Measurements from ENCODE around the gene SECISBP2. TPM values are rescaled to one million over a fixed set of nuclear protein-coding genes. Genes with fewer than 3 reads are reported as not detected.

The SECISBP2 gene
- polyA plus RNA-seq, 1 of the 3 experiments (the other 2 are of a cell fraction), result 21.2 TPM

- H3K4me1 ChIP-seq (ENCODE audit: control insufficient read depth in 1 of 2, insufficient read depth in 2 of 2, low read depth in 1 of 2, low read length in 1 of 2), result peaks cover 6 to 16% of the 10 kb centered on the region in 2 experiments; a peak in 3 of 4 replicates
- no peak for DNase-seq
- peak overlapping the region; percentile 89; the same call in 1 of the 2 replicates for H3K4me2 ChIP-seq
- no peaks in the 10 kb centered on the region for H3K27me3 ChIP-seq (ENCODE audit: insufficient read depth)
- H4K20me1 ChIP-seq (ENCODE audit: insufficient read depth), result peaks cover 20% of the 10 kb centered on the region; the same call in 1 of the 2 replicates
- peaks cover 12% of the 10 kb centered on the region for H3F3A ChIP-seq (replicated peaks; ENCODE audit: insufficient read depth)
- 0 out of 2 replicates have a peak overlapping the region, but pooled peaks have one; percentile 98 for H3K9ac ChIP-seq
- no peaks in the 10 kb centered on the region for H3K9me3 ChIP-seq
- TF ChIP-seq FOSL2 (IDR thresholded peaks at IDR 0.05; ENCODE audit: borderline replicate concordance, low read depth) (no peak), FOXJ3 (CRISPR knock-in tag; IDR thresholded peaks at IDR 0.05) (no peak), YY1 (IDR thresholded peaks at IDR 0.05; ENCODE audit: low read depth) (no peak), RCOR1 (IDR thresholded peaks at IDR 0.05; ENCODE audit: low read length) (no peak), EP300 (IDR thresholded peaks at IDR 0.05; ENCODE audit: borderline replicate concordance in 1 of 2, low read depth in 1 of 2, low read length in 1 of 2) (no peak), SIN3A (IDR thresholded peaks at IDR 0.05; ENCODE audit: borderline replicate concordance, low read depth, low read length) (no peak)
- H3K27ac ChIP-seq (ENCODE audit: low read depth in 2 of 2, low read length in 1 of 2), result 0 out of 4 replicates have a peak overlapping the region, but pooled peaks of 1 of the 2 experiments have one; percentile 96
- POLR2A ChIA-PET, result no interaction called here
- H2AFZ ChIP-seq (ENCODE audit: low read depth), result no peak overlapping the region
- WGBS (ENCODE audit: low lambda C conversion rate), result 89% methylated on average over 6 of the region's 6 CpGs
- peaks cover 2 to 3% of the 10 kb centered on the region in 2 experiments for H3K36me3 ChIP-seq (replicated peaks in 1 of 2; ENCODE audit: control insufficient read depth in 1 of 2, insufficient read depth in 2 of 2, low read length in 1 of 2)
- CTCF ChIA-PET, result interaction anchor here (0.6 kb wide), 1 partner anchor 15 kb away, joined by 3 read pairs; no protein-coding TSS in a partner anchor
- no peaks in the 10 kb centered on the region for H3K9me2 ChIP-seq
- peaks cover 41% of the 10 kb centered on the region for H3K79me2 ChIP-seq (ENCODE audit: insufficient read depth)
- H3K4me3 ChIP-seq (ENCODE audit: low read depth in 2 of 2, low read length in 1 of 2), result no peak overlapping the region; a peak in 1 of 4 replicates
Measured at GRCh38 chr9:89309166-89309565, 9.1 kb upstream of the SECISBP2 start.

DNA sequence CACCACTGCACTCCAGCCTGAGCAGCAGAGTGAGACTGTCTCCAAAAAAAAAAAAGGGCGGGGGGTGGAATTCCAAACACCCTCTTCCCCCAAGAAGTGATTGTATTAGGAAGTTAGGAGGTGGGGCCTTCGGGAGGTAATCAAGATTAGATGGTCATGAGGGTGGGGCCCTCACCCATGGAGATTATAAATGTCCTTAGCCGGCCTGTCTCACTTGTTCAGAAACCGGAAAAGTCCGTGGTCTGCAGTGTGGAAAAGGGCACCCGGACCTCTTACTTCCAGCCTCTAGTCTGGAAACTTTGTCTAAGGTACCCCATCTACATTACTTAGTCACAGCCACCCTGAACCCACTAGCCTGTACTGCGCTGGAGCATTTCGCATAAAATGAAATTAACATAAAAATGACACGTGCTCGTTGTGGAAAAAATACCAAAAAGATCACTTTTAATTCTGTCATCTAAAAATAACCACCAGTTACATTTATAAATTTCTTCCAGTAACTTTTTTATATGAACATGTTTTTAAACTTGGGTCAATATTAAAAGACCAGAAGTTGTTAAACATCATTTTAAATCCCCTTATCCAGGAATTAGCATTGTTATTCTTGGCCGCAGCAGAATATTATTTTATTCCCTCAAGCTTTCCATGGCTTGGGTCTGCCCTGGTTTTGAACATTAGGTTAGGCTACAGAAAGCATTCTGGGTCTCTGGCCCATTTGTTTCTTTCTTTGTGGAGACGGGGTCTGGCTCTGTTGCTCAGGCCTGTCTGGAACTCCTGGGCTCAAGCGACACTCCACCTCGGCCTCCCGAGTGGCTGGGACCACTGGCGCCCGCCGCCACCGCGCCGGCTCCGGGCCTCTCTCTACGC, 8.5 kb upstream of the SECISBP2 start:
- peaks cover 6 to 16% of the 10 kb centered on the region in 2 experiments; a peak in 3 of 4 replicates for H3K4me1 ChIP-seq (ENCODE audit: control insufficient read depth in 1 of 2, insufficient read depth in 2 of 2, low read depth in 1 of 2, low read length in 1 of 2)
- 45% methylated on average over 12 of the region's 23 CpGs for WGBS (ENCODE audit: low lambda C conversion rate)
- DNase-seq, result peak; percentile 11
- ChIA-PET POLR2A (interaction anchor here (0.7 to 1.2 kb wide), 8 partner anchors 9 to 239 kb away, joined by 3 to 10 read pairs (median 3); partner anchors contain the start of genes SECISBP2 and SHC3), CTCF (interaction anchor here (0.6 to 1.2 kb wide), 4 partner anchors 9 to 134 kb away, joined by 3 to 5 read pairs (median 3); partner anchors contain the start of gene SECISBP2)
- H3K4me2 ChIP-seq, result peak overlapping the region; percentile 89
- peak overlapping the region; percentile 98 for H3K9ac ChIP-seq
- peak overlapping the region; percentile 96 to 98 for H3K27ac ChIP-seq (ENCODE audit: low read depth in 2 of 2, low read length in 1 of 2)
- no peaks in the 10 kb centered on the region for H3K9me2 ChIP-seq
- H3K4me3 ChIP-seq (ENCODE audit: low read depth in 2 of 2, low read length in 1 of 2), result peak overlapping the region; percentile 69 to 82
- peaks cover 26% of the 10 kb centered on the region; the same call in 1 of the 2 replicates for H4K20me1 ChIP-seq (ENCODE audit: insufficient read depth)
- no peaks in the 10 kb centered on the region for H3K27me3 ChIP-seq (ENCODE audit: insufficient read depth)
- peaks cover 3 to 8% of the 10 kb centered on the region in 2 experiments for H3K36me3 ChIP-seq (replicated peaks in 1 of 2; ENCODE audit: control insufficient read depth in 1 of 2, insufficient read depth in 2 of 2, low read length in 1 of 2)
- H2AFZ ChIP-seq (ENCODE audit: low read depth), result no peak overlapping the region
- H3F3A ChIP-seq (replicated peaks; ENCODE audit: insufficient read depth), result peaks cover 14% of the 10 kb centered on the region
- H3K79me2 ChIP-seq (ENCODE audit: insufficient read depth), result peaks cover 48% of the 10 kb centered on the region
- H3K9me3 ChIP-seq, result no peaks in the 10 kb centered on the region
- no peak for TF ChIP-seq MXI1 (IDR thresholded peaks at IDR 0.05; ENCODE audit: low read depth, low read length)
- TF ChIP-seq, protein P1, sequence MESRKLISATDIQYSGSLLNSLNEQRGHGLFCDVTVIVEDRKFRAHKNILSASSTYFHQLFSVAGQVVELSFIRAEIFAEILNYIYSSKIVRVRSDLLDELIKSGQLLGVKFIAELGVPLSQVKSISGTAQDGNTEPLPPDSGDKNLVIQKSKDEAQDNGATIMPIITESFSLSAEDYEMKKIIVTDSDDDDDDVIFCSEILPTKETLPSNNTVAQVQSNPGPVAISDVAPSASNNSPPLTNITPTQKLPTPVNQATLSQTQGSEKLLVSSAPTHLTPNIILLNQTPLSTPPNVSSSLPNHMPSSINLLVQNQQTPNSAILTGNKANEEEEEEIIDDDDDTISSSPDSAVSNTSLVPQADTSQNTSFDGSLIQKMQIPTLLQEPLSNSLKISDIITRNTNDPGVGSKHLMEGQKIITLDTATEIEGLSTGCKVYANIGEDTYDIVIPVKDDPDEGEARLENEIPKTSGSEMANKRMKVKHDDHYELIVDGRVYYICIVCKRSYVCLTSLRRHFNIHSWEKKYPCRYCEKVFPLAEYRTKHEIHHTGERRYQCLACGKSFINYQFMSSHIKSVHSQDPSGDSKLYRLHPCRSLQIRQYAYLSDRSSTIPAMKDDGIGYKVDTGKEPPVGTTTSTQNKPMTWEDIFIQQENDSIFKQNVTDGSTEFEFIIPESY (IDR thresholded peaks at IDR 0.05; ENCODE audit: borderline replicate concordance, low read depth), result no peak
- TF ChIP-seq GABPA (IDR thresholded peaks at IDR 0.05; ENCODE audit: low read depth), result no peak
- no peak for TF ChIP-seq USF2 (IDR thresholded peaks at IDR 0.05; ENCODE audit: borderline replicate concordance, low read depth, low read length)
- TF ChIP-seq YY1 (IDR thresholded peaks at IDR 0.05; ENCODE audit: low read depth), result no peak
- TF ChIP-seq REST (IDR thresholded peaks at IDR 0.05; ENCODE audit: low read depth, low read length), result no peak
- TF ChIP-seq, protein P2, sequence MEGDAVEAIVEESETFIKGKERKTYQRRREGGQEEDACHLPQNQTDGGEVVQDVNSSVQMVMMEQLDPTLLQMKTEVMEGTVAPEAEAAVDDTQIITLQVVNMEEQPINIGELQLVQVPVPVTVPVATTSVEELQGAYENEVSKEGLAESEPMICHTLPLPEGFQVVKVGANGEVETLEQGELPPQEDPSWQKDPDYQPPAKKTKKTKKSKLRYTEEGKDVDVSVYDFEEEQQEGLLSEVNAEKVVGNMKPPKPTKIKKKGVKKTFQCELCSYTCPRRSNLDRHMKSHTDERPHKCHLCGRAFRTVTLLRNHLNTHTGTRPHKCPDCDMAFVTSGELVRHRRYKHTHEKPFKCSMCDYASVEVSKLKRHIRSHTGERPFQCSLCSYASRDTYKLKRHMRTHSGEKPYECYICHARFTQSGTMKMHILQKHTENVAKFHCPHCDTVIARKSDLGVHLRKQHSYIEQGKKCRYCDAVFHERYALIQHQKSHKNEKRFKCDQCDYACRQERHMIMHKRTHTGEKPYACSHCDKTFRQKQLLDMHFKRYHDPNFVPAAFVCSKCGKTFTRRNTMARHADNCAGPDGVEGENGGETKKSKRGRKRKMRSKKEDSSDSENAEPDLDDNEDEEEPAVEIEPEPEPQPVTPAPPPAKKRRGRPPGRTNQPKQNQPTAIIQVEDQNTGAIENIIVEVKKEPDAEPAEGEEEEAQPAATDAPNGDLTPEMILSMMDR (IDR thresholded peaks at IDR 0.05), result no peak
- TF ChIP-seq NRF1 (IDR thresholded peaks at IDR 0.05; ENCODE audit: low read depth, low read length), result no peak
- TF ChIP-seq FOXM1 (IDR thresholded peaks at IDR 0.05; ENCODE audit: low read depth), result no peak
